B cell (primary cell): Measurements from ENCODE around the gene LMOD2.

Experiments used
- CTCF ChIP-seq: fragments of 200-600 bp; IDR thresholded peaks from one replicate; pipeline ENCODE4 v1.8.0; 2022; ENCODE audit warnings: antibody characterized with exemption, mild to moderate bottlenecking
- EZH2 ChIP-seq: IDR thresholded peaks from 2 replicates; pipeline ENCODE4 v1.6.1; 2012; ENCODE audit warnings: borderline replicate concordance, low read depth, mild to moderate bottlenecking, moderate library complexity, low read length; ENCODE audit not compliant: insufficient read depth, poor library complexity, severe bottlenecking

- no peak for TF ChIP-seq CTCF
- no peak for TF ChIP-seq EZH2
Measured at GRCh38 chr7:123629281-123629680, 26.4 kb upstream of the LMOD2 start.
